HUES48 (cell line): ENCODE results near the gene AKR1C4.
"Not testable (repeated sequence)": the region's sequence is repeated elsewhere in the genome, so short reads cannot be mapped to it uniquely, and the experiment has no call there.

Experiments
- H3K27ac ChIP-seq: one replicate; pipeline ENCODE4 v1.7.0; 2013; ENCODE audit warnings: low read depth, low read length, inconsistent platforms
- H3K27me3 ChIP-seq: 2 replicates; pipeline ENCODE4 v1.6.1; 2013; ENCODE audit warnings: mild to moderate bottlenecking, low read length; ENCODE audit not compliant: control insufficient read depth, insufficient read depth
- H3K36me3 ChIP-seq: 2 replicates; pipeline ENCODE4 v1.6.1; 2013; ENCODE audit warnings: low read length; ENCODE audit not compliant: control insufficient read depth, insufficient read depth
- H3K4me1 ChIP-seq: 2 replicates; pipeline ENCODE4 v1.6.1; 2013; ENCODE audit warnings: mild to moderate bottlenecking, low read length; ENCODE audit not compliant: control insufficient read depth, insufficient read depth
- H3K4me3 ChIP-seq: 2 replicates; pipeline ENCODE4 v1.5.1; 2013; ENCODE audit warnings: mild to moderate bottlenecking, low read depth, low read length
- H3K9ac ChIP-seq: 2 replicates; pipeline ENCODE4 v1.6.1; 2013; ENCODE audit warnings: mild to moderate bottlenecking, low read depth, low read length, moderate library complexity
- H3K9me3 ChIP-seq: 2 replicates; pipeline ENCODE4 v1.6.1; 2013; ENCODE audit warnings: low read length; ENCODE audit not compliant: control insufficient read depth, insufficient read depth

AKR1C4 gene

DNA sequence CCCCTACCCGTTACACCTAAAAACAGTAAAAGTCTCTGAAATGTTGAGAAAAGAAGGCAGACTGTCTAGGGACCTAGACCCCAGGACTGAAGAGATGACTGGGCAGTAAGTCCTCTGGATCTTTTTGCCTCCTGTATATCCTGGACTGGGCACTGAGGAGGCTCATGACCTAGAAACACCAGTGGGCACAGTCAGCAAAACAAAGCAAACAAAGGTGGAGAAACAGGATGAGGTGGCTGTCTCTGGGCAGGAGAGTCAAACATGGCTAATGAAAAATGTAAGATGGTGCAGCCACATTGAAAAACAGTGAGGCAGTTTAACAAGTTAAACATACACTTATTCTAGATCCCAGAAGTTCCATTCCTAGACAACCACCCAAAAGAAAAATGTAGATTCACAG, 45.9 kb downstream of the AKR1C4 start:
- Histone ChIP-seq H3K27me3 (no peaks in the 10 kb centered on the region), H3K4me3 (no peak overlapping the region), H3K36me3 (no peaks in the 10 kb centered on the region), H3K9ac (no peak overlapping the region), H3K4me1 (no peaks in the 10 kb centered on the region), H3K9me3 (no peaks in the 10 kb centered on the region), H3K27ac (no peak overlapping the region)

DNA sequence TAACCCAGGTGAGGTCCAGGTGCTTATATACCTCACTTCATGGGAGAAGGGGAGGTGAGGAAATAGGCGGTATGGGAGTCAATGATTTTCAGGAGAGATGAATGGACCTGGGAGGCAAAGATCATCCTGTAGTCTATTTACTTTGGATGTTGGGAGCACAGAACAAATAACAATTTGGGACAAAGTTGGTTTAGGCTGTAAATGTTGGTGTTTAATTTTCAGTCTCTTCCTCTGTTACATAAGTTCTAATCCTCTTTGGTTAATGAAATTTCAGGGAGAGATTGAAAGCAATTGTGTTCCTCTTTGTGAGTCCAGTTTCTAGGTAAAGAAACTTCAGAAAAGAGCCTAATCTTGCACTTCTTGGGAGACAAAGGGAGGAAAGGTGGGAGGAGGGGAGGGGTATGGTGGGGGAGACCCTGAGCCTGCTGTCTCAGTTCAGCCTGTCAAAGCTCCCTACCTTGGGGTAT, 46.9 kb downstream of the AKR1C4 start:
- H3K9ac ChIP-seq: no peak overlapping the region
- H3K27me3 ChIP-seq: no peaks in the 10 kb centered on the region
- H3K36me3 ChIP-seq: no peaks in the 10 kb centered on the region
- H3K27ac ChIP-seq: no peak overlapping the region
- H3K9me3 ChIP-seq: no peaks in the 10 kb centered on the region
- no peak overlapping the region for H3K4me3 ChIP-seq
- no peaks in the 10 kb centered on the region for H3K4me1 ChIP-seq

DNA sequence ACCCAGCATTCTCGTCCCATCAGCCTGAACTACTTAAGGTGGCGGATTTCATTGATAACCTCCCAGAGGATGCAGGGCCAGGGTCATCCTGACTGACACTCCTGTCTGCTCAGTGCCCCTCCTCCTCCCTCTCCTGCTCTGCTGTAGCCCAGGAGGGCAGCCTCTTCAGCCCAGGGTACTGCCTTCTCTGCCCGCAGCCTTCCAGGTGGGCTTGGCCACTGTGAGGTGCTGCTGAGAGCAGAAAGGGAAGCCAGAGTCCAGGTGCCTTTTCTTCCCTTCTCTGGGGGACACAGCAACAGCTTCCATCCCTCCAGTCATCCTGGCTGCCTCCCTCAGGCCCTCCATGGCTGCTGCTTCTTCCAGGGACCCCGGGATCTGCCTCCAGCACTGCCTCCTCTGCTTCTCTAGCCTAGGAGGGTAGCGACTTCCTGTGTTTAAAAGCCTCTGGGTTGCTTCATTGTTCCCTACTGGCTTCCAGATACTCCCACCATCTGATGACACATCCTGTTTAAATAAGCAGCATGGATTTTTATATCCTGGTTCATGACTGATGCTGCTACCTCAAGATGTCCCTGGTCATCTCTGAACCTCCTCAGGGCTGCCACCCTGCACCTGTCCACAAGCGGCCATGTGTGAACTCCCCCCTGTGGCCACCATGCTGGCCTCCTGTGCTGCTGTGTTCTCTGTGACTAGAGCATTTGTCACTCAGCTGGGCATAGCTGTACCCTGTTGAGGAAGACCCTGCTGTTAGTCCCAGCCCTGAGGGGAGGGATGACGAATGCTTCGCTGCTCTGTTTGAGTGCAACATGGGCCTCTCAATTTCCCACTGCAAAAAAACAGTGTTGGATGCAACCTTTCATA, 55.8 kb downstream of the AKR1C4 start:
- H3K36me3 ChIP-seq: no peaks in the 10 kb centered on the region
- no peaks in the 10 kb centered on the region for H3K27me3 ChIP-seq
- H3K4me3 ChIP-seq: no peak overlapping the region
- H3K9ac ChIP-seq: no peak overlapping the region
- H3K27ac ChIP-seq: no peak overlapping the region
- H3K4me1 ChIP-seq: no peaks in the 10 kb centered on the region
- no peaks in the 10 kb centered on the region for H3K9me3 ChIP-seq

DNA sequence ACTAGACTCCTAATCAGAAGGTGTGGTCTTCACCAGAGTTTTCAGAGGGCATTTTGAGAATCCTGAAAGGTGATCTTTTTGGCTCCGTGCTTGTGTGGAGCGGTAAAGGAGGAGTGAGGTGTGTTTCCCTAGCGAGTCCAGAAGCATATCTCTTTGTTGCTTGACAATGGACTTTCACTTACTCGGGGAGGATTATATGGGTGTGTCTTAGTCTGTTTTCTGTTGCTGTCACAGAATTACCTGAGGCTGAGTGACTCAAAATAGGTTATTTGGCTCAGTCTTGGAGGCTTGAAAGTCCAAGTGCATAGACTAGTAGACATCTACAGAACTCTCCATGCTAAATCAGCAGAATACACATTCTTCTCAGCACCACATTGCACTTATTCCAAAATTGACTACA, 57.9 kb downstream of the AKR1C4 start:
- H3K4me1 ChIP-seq: no peaks in the 10 kb centered on the region
- H3K36me3 ChIP-seq: no peaks in the 10 kb centered on the region
- H3K27me3 ChIP-seq: no peaks in the 10 kb centered on the region
- H3K27ac ChIP-seq: no peak overlapping the region
- no peaks in the 10 kb centered on the region for H3K9me3 ChIP-seq
- H3K4me3 ChIP-seq: no peak overlapping the region
- H3K9ac ChIP-seq: no peak overlapping the region

DNA sequence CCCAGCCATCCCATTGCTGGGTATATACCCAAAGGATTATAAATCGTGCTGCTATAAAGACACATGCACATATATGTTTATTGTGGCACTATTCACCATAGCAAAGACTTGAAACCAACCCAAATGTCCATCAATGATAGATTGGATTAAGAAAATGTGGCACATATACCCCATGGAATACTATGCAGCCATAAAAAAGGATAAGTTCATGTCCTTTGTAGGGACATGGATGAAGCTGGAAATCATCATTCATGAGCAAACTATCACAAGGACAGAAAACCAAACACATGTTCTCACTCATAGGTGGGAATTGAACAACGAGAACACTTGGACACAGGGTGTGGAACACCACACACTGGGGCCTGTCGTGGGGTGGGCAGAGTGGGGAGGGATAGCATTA, 61.1 kb downstream of the AKR1C4 start:
- H3K27me3 ChIP-seq, H3K36me3 ChIP-seq, H3K4me3 ChIP-seq, H3K9ac ChIP-seq, H3K27ac ChIP-seq, H3K4me1 ChIP-seq, H3K9me3 ChIP-seq: not testable (repeated sequence)

DNA sequence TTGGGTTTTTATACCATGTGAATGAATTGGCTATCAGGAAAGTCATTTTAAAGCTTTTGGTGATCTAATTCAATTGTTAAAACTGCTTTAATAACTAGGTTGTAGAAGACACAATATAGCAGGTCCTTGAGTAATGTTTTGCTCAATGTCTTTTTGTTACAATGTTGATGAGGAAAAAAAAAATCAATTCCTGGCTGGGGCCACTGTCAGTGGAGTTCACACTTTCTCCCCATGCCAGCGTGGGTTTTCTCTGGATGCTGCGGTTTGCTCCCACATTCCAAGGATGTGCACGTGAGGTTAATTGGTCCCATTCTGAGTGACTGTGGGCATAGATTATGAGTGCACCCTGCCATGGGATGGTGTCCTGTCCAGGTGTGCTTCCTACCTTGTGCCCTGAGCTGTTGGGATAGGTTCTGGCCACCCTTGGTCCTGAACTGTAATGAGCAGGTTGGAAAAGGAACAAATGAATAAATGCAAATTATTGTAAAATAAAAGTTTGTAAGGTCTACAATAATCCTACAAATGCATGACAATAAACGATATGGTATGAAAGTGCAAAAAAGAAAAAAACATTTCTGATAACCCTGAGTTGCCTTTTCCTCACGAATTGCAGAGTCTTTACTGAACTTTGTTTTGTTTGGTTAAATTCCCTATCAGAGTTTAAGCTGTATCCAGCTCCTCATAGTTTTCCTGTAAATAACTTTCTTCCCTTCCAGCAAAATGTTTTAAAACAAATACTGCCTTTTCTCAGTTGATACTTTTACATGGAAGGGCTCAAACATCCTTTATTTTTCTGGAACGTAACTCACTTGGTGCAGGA, 62.7 kb downstream of the AKR1C4 start:
- Histone ChIP-seq H3K4me1 (no peaks in the 10 kb centered on the region; the same call in 1 of the 2 replicates), H3K9me3 (peaks cover 14% of the 10 kb centered on the region), H3K4me3 (no peak overlapping the region), H3K27ac (no peak overlapping the region), H3K9ac (no peak overlapping the region), H3K27me3 (no peaks in the 10 kb centered on the region), H3K36me3 (no peaks in the 10 kb centered on the region)

DNA sequence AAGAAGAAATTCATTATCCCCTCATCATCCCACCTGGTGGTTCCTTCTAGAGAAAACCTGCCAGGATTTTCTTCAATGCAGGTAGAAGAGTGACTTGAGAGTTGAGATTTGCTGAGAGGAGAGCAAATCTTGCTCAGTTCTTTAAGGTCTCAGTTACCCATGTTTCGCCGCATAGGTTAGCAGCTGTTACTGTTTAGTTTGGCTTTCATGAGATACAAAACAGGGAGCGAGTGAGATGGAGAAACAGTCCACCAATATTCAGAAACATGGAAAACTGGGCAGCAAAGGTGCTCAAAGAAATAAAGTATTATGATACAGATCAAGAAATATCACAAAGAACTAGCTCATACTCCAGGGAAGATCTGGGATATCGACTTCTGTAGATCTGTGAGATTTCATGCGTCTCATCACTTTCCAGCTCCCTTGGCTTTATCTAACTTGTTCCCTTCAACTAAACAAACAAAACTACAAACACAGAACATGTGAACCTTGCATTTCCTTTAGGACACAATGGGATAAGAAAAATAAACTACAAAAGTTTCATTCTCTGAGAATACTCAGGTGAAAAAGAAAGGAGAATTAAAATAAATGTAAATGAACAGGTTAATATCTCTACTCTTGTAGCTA, 63.4 kb downstream of the AKR1C4 start:
- Histone ChIP-seq H3K4me1 (no peaks in the 10 kb centered on the region; the same call in 1 of the 2 replicates), H3K36me3 (no peaks in the 10 kb centered on the region), H3K9me3 (peaks cover 14% of the 10 kb centered on the region), H3K27me3 (no peaks in the 10 kb centered on the region), H3K9ac (no peak overlapping the region), H3K4me3 (no peak overlapping the region), H3K27ac (no peak overlapping the region)

DNA sequence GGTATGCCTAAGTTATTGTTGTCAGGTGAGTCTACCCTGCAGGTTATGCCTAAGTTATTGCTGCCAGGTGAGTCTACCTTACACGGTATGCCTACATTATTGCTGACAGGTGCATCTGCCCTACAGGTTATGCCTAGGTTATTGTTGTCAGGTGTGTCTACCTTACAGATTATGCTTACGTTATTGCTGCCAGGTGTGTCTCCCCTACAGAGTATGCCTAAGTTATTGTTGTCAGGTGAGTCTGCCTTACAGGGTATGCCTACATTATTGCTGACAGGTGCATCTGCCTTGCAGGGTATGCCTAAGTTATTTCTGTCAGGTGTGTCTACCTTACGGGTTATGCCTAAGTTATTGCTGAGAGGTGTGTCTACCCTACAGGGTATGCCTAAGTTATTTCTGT, 64.2 kb downstream of the AKR1C4 start:
- H3K27ac ChIP-seq: no peak overlapping the region
- no peaks in the 10 kb centered on the region; the same call in 1 of the 2 replicates for H3K4me1 ChIP-seq

DNA sequence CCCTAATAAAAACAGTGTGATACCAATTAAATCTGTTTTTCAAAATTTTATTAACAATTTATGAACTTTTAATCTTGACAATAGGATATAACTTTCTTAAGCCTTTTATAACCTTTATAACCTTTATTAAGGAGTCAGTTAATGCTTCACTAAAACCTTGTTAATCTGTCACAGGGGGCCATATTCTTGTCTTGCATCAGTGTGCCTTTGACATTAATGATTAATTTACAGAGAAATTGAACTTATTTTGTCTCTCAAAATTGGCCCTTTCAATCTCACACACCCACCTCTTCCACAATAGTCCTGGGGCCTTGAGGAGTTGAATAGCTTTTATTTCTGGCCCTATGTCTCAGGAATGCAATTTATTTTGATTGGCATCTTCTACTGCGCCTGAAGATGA, 68.5 kb downstream of the AKR1C4 start:
- H3K9me3 ChIP-seq: peaks cover 14% of the 10 kb centered on the region
- no peaks in the 10 kb centered on the region for H3K36me3 ChIP-seq
- no peaks in the 10 kb centered on the region; the same call in 1 of the 2 replicates for H3K4me1 ChIP-seq
- H3K9ac ChIP-seq: no peak overlapping the region
- H3K4me3 ChIP-seq: no peak overlapping the region
- no peak overlapping the region for H3K27ac ChIP-seq
- no peaks in the 10 kb centered on the region for H3K27me3 ChIP-seq

More for the DNA sequence above, 64.2 kb downstream of the AKR1C4 start:
- Histone ChIP-seq H3K27me3 (no peaks in the 10 kb centered on the region), H3K9ac (no peak overlapping the region), H3K36me3 (no peaks in the 10 kb centered on the region), H3K4me3 (no peak overlapping the region), H3K9me3 (peaks cover 14% of the 10 kb centered on the region)

DNA sequence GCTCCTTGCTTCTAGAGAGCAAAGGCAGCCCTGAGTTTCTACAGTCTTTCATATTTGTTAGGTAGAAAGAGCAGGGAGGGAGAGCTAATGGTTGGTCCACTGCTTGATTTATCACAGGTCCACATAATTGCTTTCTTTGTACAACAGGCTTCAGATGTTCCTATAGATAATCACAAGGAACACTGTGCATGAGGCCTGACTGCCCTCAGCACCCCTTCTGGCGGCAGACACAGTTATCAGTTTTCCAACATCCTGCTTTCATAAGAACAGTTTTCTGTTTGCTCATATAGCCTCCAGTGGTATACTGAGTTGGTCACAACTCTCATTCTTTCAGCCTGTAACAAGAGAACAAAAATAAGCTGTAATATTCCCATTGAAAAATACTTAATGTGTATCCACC, 69.7 kb downstream of the AKR1C4 start:
- Histone ChIP-seq H3K36me3 (no peaks in the 10 kb centered on the region), H3K4me1 (no peaks in the 10 kb centered on the region; the same call in 1 of the 2 replicates), H3K27me3 (no peaks in the 10 kb centered on the region), H3K9ac (no peak overlapping the region), H3K9me3 (peaks cover 14% of the 10 kb centered on the region), H3K27ac (no peak overlapping the region), H3K4me3 (no peak overlapping the region)
